Measurements from ENCODE around the gene NAALADL1. TPM values are rescaled to one million over a fixed set of nuclear protein-coding genes. Genes with fewer than 3 reads are reported as not detected.

The NAALADL1 gene
- total and polyA plus RNA-seq, 2 experiments from 2014 or later = 0.13 TPM; not detected in 1

DNA sequence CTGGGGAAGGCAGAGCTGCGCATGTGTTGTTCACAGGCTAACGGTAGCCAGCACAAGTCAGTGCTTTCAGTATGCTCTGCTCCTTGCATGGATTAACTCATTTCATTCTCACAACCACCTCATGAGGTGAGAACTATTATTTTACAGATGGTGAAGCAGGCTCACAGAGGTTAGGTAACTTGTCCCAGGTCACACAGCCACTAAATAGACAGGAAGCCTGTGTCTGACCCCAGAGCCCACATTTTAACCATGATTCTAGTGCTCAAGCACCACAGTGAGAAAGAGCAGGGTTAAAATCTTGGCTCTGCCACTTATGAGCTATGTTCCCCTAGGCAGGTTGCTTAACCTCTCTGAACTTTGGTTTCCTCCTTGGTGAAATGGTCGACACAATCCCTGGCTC, 37.4 kb downstream of the NAALADL1 start:
- Histone ChIP-seq H3K79me2 (peaks cover 9% of the 10 kb centered on the region), H4K20me1 (ENCODE audit: insufficient read depth, poor library complexity, severe bottlenecking) (no peaks in the 10 kb centered on the region), H3K9me2 (replicated peaks; ENCODE audit: insufficient read depth) (no peaks in the 10 kb centered on the region), H3K4me1 (ENCODE audit: insufficient read depth) (peaks cover 4% of the 10 kb centered on the region), H3K27me3 (no peaks in the 10 kb centered on the region), H3K4me2 (no peak overlapping the region), H2AFZ (no peak overlapping the region), H3K4me3 (no peak overlapping the region), H3K27ac (no peak overlapping the region), H3K9me3 (ENCODE audit: low read depth) (no peaks in the 10 kb centered on the region), H3K36me3 (replicated peaks; ENCODE audit: insufficient read depth, low read depth) (no peaks in the 10 kb centered on the region)
- no peak for DNase-seq (ENCODE audit: low spot score)
- TF ChIP-seq CTCF (IDR thresholded peaks at IDR 0.05; ENCODE audit: poor library complexity) (no peak), EZH2 (IDR thresholded peaks at IDR 0.05; ENCODE audit: borderline replicate concordance) (no peak), EZH2phosphoT487 (IDR thresholded peaks at IDR 0.05; ENCODE audit: low read depth, severe bottlenecking, unreplicated experiment) (no peak)
- 95% methylated on average over 3 of the region's 3 CpGs for WGBS (ENCODE audit: low lambda C conversion rate, missing lambda C conversion rate)

DNA sequence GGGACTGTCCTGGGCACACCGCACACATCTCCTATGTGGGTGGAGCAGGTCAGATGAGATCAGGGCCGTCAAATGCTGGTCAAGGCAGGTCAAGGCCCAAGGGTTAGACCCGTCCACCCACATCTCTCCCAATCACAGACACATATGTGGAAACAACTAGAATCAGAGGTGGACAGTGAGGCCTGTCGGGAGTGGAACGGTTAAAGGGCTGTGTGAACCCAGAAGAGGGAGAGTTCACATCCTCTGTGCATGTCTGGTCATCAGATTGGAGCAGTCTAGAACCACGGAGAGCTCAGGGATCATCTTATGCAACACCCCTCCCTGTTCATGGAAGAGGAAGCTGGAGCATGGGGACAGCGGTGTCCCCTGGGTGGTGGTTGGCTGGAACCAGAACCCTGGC, 38.5 kb downstream of the NAALADL1 start:
- no peak overlapping the region for H3K4me2 ChIP-seq

DNA sequence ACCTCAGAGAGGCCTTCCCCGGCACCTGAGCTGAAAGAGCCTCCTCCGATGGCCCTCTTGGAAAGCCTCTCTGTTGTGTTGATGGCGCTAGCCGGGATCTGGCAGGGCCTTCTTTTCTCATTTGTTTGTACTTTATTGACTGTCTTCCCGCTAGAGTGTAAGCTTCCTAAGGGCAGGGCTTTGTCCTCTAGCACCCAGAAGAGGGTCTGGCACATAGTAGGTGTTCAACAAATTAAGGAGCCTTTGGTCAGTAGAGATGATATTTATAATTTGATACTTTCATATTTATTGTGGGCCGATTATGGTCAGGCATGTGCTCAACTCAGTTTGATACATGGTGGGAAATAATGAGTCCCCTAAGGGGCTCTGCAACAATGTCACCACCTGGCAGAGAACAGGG, 40.4 kb downstream of the NAALADL1 start:
- Histone ChIP-seq H3K9me2 (replicated peaks; ENCODE audit: insufficient read depth) (no peaks in the 10 kb centered on the region), H3K36me3 (replicated peaks; ENCODE audit: insufficient read depth, low read depth) (no peaks in the 10 kb centered on the region)

More for the DNA sequence above, 38.5 kb downstream of the NAALADL1 start:
- no peaks in the 10 kb centered on the region for H3K27me3 ChIP-seq
- no peaks in the 10 kb centered on the region for H3K9me2 ChIP-seq (replicated peaks; ENCODE audit: insufficient read depth)
- peaks cover 20% of the 10 kb centered on the region for H3K79me2 ChIP-seq
- TF ChIP-seq EZH2phosphoT487 (IDR thresholded peaks at IDR 0.05; ENCODE audit: low read depth, severe bottlenecking, unreplicated experiment) (no peak), CTCF (IDR thresholded peaks at IDR 0.05; ENCODE audit: poor library complexity) (no peak), EZH2 (IDR thresholded peaks at IDR 0.05; ENCODE audit: borderline replicate concordance) (no peak)
- no peaks in the 10 kb centered on the region for H3K36me3 ChIP-seq (replicated peaks; ENCODE audit: insufficient read depth, low read depth)
- peaks cover 4% of the 10 kb centered on the region for H3K4me1 ChIP-seq (ENCODE audit: insufficient read depth)
- DNase-seq (ENCODE audit: low spot score) = no peak
- H2AFZ ChIP-seq = no peak overlapping the region
- no peak overlapping the region for H3K27ac ChIP-seq
- H4K20me1 ChIP-seq (ENCODE audit: insufficient read depth, poor library complexity, severe bottlenecking) = no peaks in the 10 kb centered on the region
- 88% methylated on average over 7 of the region's 7 CpGs for WGBS (ENCODE audit: low lambda C conversion rate, missing lambda C conversion rate)
- no peaks in the 10 kb centered on the region for H3K9me3 ChIP-seq (ENCODE audit: low read depth)
- H3K4me3 ChIP-seq = no peak overlapping the region

More for the DNA sequence above, 40.4 kb downstream of the NAALADL1 start:
- Histone ChIP-seq H3K79me2 (peaks cover 20% of the 10 kb centered on the region), H3K4me1 (ENCODE audit: insufficient read depth) (peaks cover 4% of the 10 kb centered on the region), H3K27ac (no peak overlapping the region), H3K4me3 (no peak overlapping the region), H3K27me3 (no peaks in the 10 kb centered on the region), H4K20me1 (ENCODE audit: insufficient read depth, poor library complexity, severe bottlenecking) (no peaks in the 10 kb centered on the region), H2AFZ (no peak overlapping the region), H3K4me2 (no peak overlapping the region), H3K9me3 (ENCODE audit: low read depth) (no peaks in the 10 kb centered on the region)
- no peak for DNase-seq (ENCODE audit: low spot score)
- TF ChIP-seq CTCF (IDR thresholded peaks at IDR 0.05; ENCODE audit: poor library complexity) (no peak), EZH2 (IDR thresholded peaks at IDR 0.05; ENCODE audit: borderline replicate concordance) (no peak), EZH2phosphoT487 (IDR thresholded peaks at IDR 0.05; ENCODE audit: low read depth, severe bottlenecking, unreplicated experiment) (no peak)
- WGBS (ENCODE audit: low lambda C conversion rate, missing lambda C conversion rate) = 98% methylated on average over 6 of the region's 6 CpGs

Data from hepatocyte (in vitro differentiated cells).